OCI-LY1 (cell line): ENCODE results near the gene KCTD3.

ENCODE experiments used
- CTCF ChIP-seq: fragments of 200-600 bp; sonication (generic), shearing (Covaris generic); IDR thresholded peaks from 2 replicates; pipeline ENCODE4 v1.5.1; 2017; ENCODE audit warnings: mild to moderate bottlenecking, antibody characterized with exemption, low read length, moderate library complexity, mixed read lengths
- EZH2 ChIP-seq: fragments of 200-600 bp; sonication (generic), shearing (Covaris generic); IDR thresholded peaks from 2 replicates; pipeline ENCODE4 v1.8.0; 2017; ENCODE audit warnings: borderline replicate concordance, mixed run types, mild to moderate bottlenecking, antibody characterized with exemption, low read length, moderate library complexity, mixed read lengths

GRCh38 chr1:215612391-215612790 lies 45.3 kb downstream of the KCTD3 start:
- TF ChIP-seq EZH2 (no peak), CTCF (no peak)
